HG03039 (cell line): Measurements from ENCODE around the gene HMGN3.

Experiments used
- ATAC-seq: cut with Tn5 transposase; IDR thresholded peaks from one replicate; pipeline ENCODE4 v1.9.1; 2021; ENCODE audit warnings: mild to moderate bottlenecking, moderate library complexity; ENCODE audit not compliant: unreplicated experiment

Gene HMGN3

GRCh38 chr6:79188107-79188506 is 46.4 kb downstream of the HMGN3 start:
- ATAC-seq = no peak

GRCh38 chr6:79186564-79186963 is 47.9 kb downstream of the HMGN3 start:
- ATAC-seq = no peak

GRCh38 chr6:79184641-79185040 is 49.8 kb downstream of the HMGN3 start:
- ATAC-seq = no peak

- ATAC-seq = no peak
Observed at GRCh38 chr6:79184086-79184485, 50.4 kb downstream of the HMGN3 start.

- ATAC-seq = no peak
Observed at GRCh38 chr6:79180052-79180451, 54.4 kb downstream of the HMGN3 start.

- no peak for ATAC-seq
Observed at GRCh38 chr6:79173378-79173777, 61.1 kb downstream of the HMGN3 start.

- no peak for ATAC-seq
Observed at GRCh38 chr6:79170959-79171358, 63.5 kb downstream of the HMGN3 start.

- ATAC-seq = no peak
Observed at GRCh38 chr6:79170431-79170830, 64.1 kb downstream of the HMGN3 start.

GRCh38 chr6:79168695-79168980 is 65.8 kb downstream of the HMGN3 start:
- no peak for ATAC-seq

- no peak for ATAC-seq
Observed at GRCh38 chr6:79167931-79168694, 66.4 kb downstream of the HMGN3 start.

GRCh38 chr6:79159846-79160245 is 74.6 kb downstream of the HMGN3 start:
- no peak for ATAC-seq

- no peak for ATAC-seq
Observed at GRCh38 chr6:79158856-79159516, 75.5 kb downstream of the HMGN3 start.

- ATAC-seq = no peak
Observed at GRCh38 chr6:79157961-79158644, 76.4 kb downstream of the HMGN3 start.

- ATAC-seq = no peak
Observed at GRCh38 chr6:79152269-79152737, 82.2 kb downstream of the HMGN3 start.
